Gastrocnemius medialis (tissue), 4 donors: ENCODE results near the gene SPATS2L.

ENCODE experiments used
- CTCF ChIP-seq, 5 experiments: fragments of 450-650 bp in 3 of 5; fragments of 200-600 bp in 2 of 5; sonication (generic) in 2 of 5; IDR thresholded peaks in 4 of 5; conservative IDR thresholded peaks in 1 of 5; 1 replicate in 4 of 5; 2 replicates in 1 of 5; pipeline ENCODE4 v1.5.1; 2016 to 2019; ENCODE audit warnings: antibody characterized with exemption in 5 of 5, mild to moderate bottlenecking in 3 of 5, moderate library complexity in 3 of 5
- POLR2A ChIP-seq, 2 donors: fragments of 450-650 bp; IDR thresholded peaks; one replicate each; pipeline ENCODE4 v1.6.1; 2017; ENCODE audit warnings: antibody characterized with exemption in 2 of 2, mild to moderate bottlenecking in 2 of 2, moderate library complexity in 2 of 2

- TF ChIP-seq CTCF (IDR thresholded peaks at IDR 0.05 in 4 of 5, conservative IDR thresholded peaks at IDR 0.05 in 1 of 5) (no peak), POLR2A (IDR thresholded peaks at IDR 0.05) (no peak)
Measured at GRCh38 chr2:200263279-200263678, 43.2 kb upstream of the SPATS2L start.
